ENCODE results near the gene UMAD1. TPM values are rescaled to one million over a fixed set of nuclear protein-coding genes. Genes with fewer than 3 reads are reported as not detected.

Gene UMAD1
- total RNA-seq, 4 donors from 2014 or later = 39.4 to 46.4 (median 44.0) TPM

DNA sequence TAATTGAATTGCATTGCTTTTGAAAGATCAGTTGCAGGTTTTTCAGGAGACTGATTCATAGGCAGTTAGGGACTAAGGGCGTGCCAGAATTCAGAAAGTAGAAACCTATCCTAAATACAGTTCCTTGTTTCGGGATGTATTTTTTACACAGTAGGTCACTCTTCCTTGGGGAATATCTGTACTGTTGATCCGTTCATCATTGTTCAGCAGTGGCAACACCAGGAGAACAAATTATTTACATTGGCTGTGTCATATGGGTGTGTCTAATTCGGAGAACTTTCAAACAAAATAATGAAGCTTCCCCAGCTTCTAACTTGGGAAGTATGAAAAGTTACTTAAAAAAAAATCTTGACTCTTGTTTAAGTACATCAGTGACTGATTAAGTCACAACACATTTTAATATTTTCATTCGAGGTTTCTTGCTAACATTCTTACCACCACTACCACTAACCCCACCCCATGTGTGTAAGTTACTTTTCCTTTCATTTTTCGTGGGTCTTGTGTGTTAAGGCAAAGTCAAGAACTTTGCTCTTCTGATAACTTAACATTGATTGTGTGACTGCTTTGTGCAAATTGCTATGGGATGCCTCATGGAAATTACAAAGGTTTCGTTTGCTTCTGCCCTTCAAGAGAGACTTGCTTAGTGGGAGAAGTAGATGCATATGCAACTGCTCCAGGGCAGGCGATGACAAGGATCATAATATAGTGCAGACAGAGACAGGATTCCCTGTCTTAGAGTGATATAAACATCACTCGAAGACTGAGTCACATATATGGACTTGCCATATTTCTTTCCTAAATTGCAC lies 121.6 kb downstream of the UMAD1 start:
- no peak for TF ChIP-seq POLR2A (IDR thresholded peaks at IDR 0.05)
- TF ChIP-seq, protein P1, sequence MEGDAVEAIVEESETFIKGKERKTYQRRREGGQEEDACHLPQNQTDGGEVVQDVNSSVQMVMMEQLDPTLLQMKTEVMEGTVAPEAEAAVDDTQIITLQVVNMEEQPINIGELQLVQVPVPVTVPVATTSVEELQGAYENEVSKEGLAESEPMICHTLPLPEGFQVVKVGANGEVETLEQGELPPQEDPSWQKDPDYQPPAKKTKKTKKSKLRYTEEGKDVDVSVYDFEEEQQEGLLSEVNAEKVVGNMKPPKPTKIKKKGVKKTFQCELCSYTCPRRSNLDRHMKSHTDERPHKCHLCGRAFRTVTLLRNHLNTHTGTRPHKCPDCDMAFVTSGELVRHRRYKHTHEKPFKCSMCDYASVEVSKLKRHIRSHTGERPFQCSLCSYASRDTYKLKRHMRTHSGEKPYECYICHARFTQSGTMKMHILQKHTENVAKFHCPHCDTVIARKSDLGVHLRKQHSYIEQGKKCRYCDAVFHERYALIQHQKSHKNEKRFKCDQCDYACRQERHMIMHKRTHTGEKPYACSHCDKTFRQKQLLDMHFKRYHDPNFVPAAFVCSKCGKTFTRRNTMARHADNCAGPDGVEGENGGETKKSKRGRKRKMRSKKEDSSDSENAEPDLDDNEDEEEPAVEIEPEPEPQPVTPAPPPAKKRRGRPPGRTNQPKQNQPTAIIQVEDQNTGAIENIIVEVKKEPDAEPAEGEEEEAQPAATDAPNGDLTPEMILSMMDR (IDR thresholded peaks at IDR 0.05) = no peak
- WGBS, 2 donors = 49 to 61% methylated on average over 9 of the region's 9 CpGs
- Histone ChIP-seq H3K36me3 (no peaks in the 10 kb centered on the region), H3K27ac (peak overlapping the region in 2 of 3 donors; percentile 2 to 74), H3K27me3 (no peaks in the 10 kb centered on the region), H3K4me1 (peaks cover 16 to 33% of the 10 kb centered on the region in 2 donors), H3K4me3 (replicated peaks in 1 of 3) (peak overlapping the region in 1 of 3 donors; percentile 13), H3K9me3 (no peaks in the 10 kb centered on the region)
- DNase-seq = no peak
- intact Hi-C loops (cut with DNase I) = no loop called here

DNA sequence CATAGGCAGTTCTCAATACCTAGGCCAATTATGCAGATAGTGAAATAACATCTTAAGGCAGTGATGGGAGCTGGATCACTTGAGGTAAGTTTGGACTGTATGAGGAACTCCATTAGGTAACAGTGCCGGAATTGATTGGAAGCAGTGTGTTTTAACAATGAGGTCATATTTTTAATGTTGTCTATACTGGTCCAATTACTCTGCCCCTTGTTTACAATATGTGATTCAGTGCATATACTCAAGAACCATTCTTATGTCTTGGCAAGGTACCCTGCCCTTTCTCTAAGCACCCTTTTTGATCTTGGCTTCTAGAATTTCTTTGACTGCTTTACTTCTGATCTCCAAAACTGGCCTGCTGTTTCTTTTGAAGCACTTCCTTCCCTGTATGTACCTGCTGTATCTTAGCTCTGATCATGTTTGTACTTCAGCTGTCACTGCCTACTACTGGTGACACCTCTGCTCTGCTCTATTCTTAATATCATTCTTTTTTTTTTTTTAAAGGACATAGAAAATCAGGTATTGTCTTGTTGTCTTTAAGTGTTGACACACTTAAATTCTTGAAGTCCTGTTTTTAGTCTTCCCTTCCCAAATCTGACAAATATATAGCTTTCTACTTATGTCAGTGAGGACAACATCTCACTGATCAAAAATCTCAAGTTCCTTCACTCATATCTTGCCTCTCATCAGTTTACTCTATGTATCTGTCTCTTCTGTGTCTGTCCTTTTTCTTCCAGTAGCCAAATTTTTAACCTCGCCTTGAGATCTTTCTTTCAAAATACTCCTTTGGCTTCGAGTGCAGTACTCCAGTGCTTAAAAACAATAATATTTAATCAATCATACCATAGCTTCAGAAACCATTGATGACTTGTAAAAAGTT lies 124.2 kb downstream of the UMAD1 start:
- Histone ChIP-seq H3K27ac (peak overlapping the region in 2 of 3 donors; percentile 0 to 47), H3K27me3 (no peaks in the 10 kb centered on the region), H3K9me3 (no peaks in the 10 kb centered on the region), H3K4me1 (peaks cover 26 to 46% of the 10 kb centered on the region in 2 donors), H3K4me3 (replicated peaks in 1 of 3) (no peak overlapping the region), H3K36me3 (no peaks in the 10 kb centered on the region)
- 84 to 89% methylated on average over 3 of the region's 3 CpGs for WGBS, 2 donors
- no peak for DNase-seq
- intact Hi-C loops (cut with DNase I) = no loop called here
- TF ChIP-seq, protein P1 (IDR thresholded peaks at IDR 0.05) = peak in 1 of 6 experiments; percentile 13
- no peak for TF ChIP-seq POLR2A (IDR thresholded peaks at IDR 0.05)

GRCh38 chr7:7765422-7765821 lies 124.9 kb downstream of the UMAD1 start:
- Histone ChIP-seq H3K27ac (peak overlapping the region in 1 of 3 donors; percentile 47), H3K4me3 (replicated peaks in 1 of 3) (no peak overlapping the region), H3K4me1 (peaks cover 26 to 46% of the 10 kb centered on the region in 2 donors), H3K27me3 (no peaks in the 10 kb centered on the region), H3K36me3 (no peaks in the 10 kb centered on the region), H3K9me3 (no peaks in the 10 kb centered on the region)
- no peak for TF ChIP-seq POLR2A (IDR thresholded peaks at IDR 0.05)
- TF ChIP-seq, protein P1 (IDR thresholded peaks at IDR 0.05) = no peak
- no peak for DNase-seq
- intact Hi-C loops (cut with DNase I) = no loop called here

DNA sequence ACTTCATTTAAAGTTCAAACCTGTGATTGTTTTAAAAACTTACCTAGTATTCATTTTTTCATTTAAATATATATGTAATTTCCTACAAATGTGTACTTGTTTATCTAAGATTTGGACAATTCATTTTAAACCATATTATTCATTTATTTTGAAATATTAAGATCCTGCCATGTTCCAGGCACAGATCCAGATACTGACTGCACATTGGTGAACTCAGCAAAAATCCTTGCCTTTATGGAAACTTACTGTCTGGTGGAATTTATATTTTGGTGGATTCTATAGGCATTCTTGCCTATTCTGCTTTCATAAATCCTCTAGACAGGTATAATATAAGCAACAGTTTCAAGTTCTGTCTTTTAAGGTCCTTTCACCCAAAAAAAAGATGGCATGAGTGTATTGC lies 126.1 kb downstream of the UMAD1 start:
- Histone ChIP-seq H3K4me1 (peaks cover 29 to 50% of the 10 kb centered on the region in 2 donors), H3K27me3 (no peaks in the 10 kb centered on the region), H3K36me3 (no peaks in the 10 kb centered on the region), H3K27ac (no peak overlapping the region), H3K4me3 (replicated peaks in 1 of 3) (no peak overlapping the region), H3K9me3 (no peaks in the 10 kb centered on the region)
- DNase-seq = no peak
- intact Hi-C loops (cut with DNase I) = no loop called here
- TF ChIP-seq, protein P1 (IDR thresholded peaks at IDR 0.05) = no peak

Measured in thyroid gland (tissue), 4 donors.